ENCODE measurements around the gene DEGS2. TPM values are rescaled to one million over a fixed set of nuclear protein-coding genes. Genes with fewer than 3 reads are reported as not detected.

Gene DEGS2
- total and polyA plus RNA-seq, 2 experiments from 2014 or later: 1.3 to 2.7 TPM

DNA sequence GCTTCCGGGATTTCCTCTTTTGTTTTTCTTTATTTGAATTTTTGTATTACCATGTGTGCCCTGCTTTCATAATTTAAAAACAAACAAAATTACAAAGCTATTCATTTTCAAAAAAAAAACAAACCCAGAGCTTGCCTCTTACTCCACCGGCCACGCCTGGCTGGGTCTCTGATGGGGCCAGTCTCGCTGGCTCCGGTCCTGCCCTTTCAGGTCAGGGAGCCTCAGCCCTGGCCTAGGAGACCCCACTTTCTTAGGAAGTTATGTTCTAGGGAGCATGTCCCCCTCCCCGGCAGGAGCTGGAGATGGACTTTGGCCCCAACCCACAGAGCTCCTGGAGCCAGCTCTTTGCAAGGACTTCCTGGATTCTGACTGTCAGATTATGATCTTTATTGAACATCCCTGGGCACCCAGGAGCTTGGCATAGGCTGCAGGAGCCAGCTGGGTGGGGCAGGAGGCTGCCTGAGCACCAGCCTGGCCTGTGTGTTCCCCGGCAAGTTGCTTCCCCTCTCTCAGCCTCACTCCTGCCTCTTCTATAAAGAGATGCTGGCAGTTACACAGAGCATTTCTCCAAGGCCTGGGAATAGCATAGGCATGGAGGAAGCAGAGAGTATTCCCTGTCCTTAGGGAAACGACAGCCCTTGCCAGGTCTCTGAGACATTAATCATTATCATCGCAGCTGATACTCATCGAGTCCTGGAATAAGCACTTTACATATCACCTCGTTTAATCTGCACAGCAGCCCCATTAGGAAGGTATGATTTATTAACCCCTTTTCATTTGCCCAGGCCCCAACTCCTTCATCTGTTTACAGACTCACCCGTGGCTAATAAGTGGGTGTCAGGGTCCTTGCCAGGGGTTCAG lies 3.5 kb downstream of the DEGS2 start:
- H3K27me3 ChIP-seq: peaks cover 52% of the 10 kb centered on the region
- no peak for DNase-seq (ENCODE audit: low read depth in 1 of 2, low spot score in 1 of 2)
- TF ChIP-seq, protein P1, sequence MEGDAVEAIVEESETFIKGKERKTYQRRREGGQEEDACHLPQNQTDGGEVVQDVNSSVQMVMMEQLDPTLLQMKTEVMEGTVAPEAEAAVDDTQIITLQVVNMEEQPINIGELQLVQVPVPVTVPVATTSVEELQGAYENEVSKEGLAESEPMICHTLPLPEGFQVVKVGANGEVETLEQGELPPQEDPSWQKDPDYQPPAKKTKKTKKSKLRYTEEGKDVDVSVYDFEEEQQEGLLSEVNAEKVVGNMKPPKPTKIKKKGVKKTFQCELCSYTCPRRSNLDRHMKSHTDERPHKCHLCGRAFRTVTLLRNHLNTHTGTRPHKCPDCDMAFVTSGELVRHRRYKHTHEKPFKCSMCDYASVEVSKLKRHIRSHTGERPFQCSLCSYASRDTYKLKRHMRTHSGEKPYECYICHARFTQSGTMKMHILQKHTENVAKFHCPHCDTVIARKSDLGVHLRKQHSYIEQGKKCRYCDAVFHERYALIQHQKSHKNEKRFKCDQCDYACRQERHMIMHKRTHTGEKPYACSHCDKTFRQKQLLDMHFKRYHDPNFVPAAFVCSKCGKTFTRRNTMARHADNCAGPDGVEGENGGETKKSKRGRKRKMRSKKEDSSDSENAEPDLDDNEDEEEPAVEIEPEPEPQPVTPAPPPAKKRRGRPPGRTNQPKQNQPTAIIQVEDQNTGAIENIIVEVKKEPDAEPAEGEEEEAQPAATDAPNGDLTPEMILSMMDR (IDR thresholded peaks at IDR 0.05; ENCODE audit: low read depth, low read length): no peak

DNA sequence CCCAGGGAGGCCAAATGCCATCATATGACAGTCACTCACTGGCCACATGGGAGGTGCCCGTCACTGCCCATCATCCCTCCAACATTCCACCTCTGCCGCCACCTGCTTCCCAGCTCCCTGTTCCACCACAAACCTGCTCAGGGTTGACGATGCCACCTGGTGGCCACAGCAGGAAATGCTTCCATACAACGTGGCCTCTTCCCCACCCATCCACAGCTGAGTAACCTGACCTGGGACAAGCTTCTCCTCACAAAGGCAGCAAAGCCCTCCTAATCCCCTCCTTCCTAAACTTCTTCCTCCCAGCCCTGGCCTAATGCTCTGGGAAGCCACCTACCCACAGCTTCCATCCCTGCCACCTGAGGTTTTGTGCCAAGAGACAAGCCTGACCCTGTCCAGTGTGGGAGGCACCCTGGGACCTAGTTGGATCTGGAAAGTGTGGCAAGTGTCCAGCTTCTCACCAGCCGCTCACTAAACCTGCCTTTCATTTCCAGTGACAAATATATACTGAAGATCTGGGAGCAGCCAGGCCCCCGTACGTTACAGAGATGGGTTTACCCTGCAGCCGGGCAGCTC lies 4.3 kb downstream of the DEGS2 start:
- TF ChIP-seq, protein P1 (IDR thresholded peaks at IDR 0.05; ENCODE audit: low read depth, low read length): peak; percentile 57
- H3K36me3 ChIP-seq: no peaks in the 10 kb centered on the region
- H3K4me3 ChIP-seq: no peak overlapping the region
- H3K9me3 ChIP-seq (ENCODE audit: low read depth): no peaks in the 10 kb centered on the region
- peak; percentile 24 to 25 for DNase-seq (ENCODE audit: low read depth in 1 of 2, low spot score in 1 of 2)
- H3K27ac ChIP-seq: no peak overlapping the region
- peaks cover 43% of the 10 kb centered on the region for H3K27me3 ChIP-seq
- no peaks in the 10 kb centered on the region for H3K4me1 ChIP-seq (ENCODE audit: low read depth)

More for the DNA sequence above, 3.5 kb downstream of the DEGS2 start:
- Histone ChIP-seq H3K36me3 (no peaks in the 10 kb centered on the region), H3K4me1 (ENCODE audit: low read depth) (no peaks in the 10 kb centered on the region), H3K27ac (no peak overlapping the region), H3K4me3 (no peak overlapping the region), H3K9me3 (ENCODE audit: low read depth) (no peaks in the 10 kb centered on the region)

DNA sequence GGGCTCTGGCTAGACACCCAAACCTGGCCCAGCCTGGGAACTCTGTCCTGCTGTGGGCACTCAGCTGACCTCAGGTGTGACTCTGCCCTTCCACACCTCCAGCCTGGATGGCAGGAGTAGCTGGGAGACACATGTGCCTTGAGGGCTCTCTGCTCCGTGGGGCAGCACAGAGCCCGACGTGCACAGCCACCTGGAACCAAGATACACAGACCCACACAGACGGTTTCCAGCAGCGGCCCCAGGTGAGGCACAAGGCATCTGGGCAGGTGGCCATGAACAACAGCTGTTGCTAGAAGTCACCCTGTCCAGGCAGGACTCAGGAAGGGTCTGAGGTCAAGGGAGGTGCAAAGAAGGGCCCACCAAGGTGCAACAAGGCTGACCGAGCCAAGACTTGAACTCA lies 5.9 kb downstream of the DEGS2 start:
- H3K4me3 ChIP-seq: no peak overlapping the region
- peaks cover 28% of the 10 kb centered on the region for H3K27me3 ChIP-seq
- H3K36me3 ChIP-seq: no peaks in the 10 kb centered on the region
- TF ChIP-seq, protein P1 (IDR thresholded peaks at IDR 0.05; ENCODE audit: low read depth, low read length): no peak
- no peaks in the 10 kb centered on the region for H3K4me1 ChIP-seq (ENCODE audit: low read depth)
- H3K9me3 ChIP-seq (ENCODE audit: low read depth): no peaks in the 10 kb centered on the region
- no peak for DNase-seq (ENCODE audit: low read depth in 1 of 2, low spot score in 1 of 2)
- H3K27ac ChIP-seq: no peak overlapping the region

DNA sequence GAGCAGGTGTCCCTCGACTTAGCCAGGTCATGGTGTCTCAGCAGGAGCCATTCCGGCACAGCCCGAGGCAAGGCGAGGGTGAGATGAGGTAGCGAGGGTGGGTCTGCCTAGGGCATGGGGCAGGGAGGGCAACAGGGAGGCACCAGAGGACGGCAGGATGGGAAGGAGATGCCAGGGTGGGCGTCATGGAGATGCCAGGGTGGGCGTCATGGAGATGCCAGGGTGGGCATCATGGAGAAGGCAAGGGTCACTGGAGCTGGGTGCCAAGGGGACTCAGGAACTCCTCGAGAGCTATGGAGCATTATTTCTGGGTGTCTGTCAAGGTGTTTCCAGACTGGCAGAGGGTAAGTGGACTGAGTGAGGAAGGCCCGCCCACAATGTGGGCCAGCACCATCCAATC lies 7.4 kb downstream of the DEGS2 start:
- H3K27ac ChIP-seq: no peak overlapping the region
- no peaks in the 10 kb centered on the region for H3K36me3 ChIP-seq
- TF ChIP-seq, protein P1 (IDR thresholded peaks at IDR 0.05; ENCODE audit: low read depth, low read length): no peak
- no peaks in the 10 kb centered on the region for H3K4me1 ChIP-seq (ENCODE audit: low read depth)
- no peaks in the 10 kb centered on the region for H3K9me3 ChIP-seq (ENCODE audit: low read depth)
- no peak for DNase-seq (ENCODE audit: low read depth in 1 of 2, low spot score in 1 of 2)
- peaks cover 13% of the 10 kb centered on the region for H3K27me3 ChIP-seq
- no peak overlapping the region for H3K4me3 ChIP-seq

DNA sequence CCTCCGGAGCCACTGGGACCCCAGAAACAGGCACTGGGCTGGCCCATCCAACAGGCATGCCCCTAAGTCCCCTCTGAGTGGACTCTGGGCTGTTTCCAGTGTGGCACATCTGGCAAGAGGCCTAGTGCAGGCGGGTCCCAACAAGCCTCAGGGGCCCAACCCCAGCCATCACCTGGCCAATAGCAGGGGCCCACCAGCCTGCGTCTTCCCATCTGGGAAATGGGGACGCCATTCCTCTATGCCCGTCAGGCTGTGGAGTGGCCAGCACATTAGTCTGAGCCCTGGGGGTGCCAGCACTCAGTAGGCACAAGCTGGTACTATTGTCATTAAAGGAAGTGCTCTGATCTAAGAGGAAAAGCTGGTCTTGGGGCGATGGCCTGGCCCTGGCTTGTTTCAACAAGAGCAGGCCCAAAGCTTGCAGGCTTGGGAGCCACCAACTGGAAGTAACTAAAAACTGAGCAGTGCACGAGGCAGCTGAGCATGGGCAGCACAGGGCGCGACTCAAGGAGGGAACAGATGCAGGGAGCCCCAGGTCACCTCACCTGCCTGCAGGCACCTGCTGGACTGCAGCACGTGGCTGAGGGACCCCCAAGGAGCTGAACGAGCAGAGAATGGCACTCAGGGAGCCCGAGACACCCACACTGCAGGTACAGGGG lies 8.4 kb downstream of the DEGS2 start:
- H3K4me1 ChIP-seq (ENCODE audit: low read depth): no peaks in the 10 kb centered on the region
- no peak for DNase-seq (ENCODE audit: low read depth in 1 of 2, low spot score in 1 of 2)
- H3K27me3 ChIP-seq: peaks cover 3% of the 10 kb centered on the region
- H3K9me3 ChIP-seq (ENCODE audit: low read depth): no peaks in the 10 kb centered on the region
- TF ChIP-seq, protein P1 (IDR thresholded peaks at IDR 0.05; ENCODE audit: low read depth, low read length): no peak
- no peaks in the 10 kb centered on the region for H3K36me3 ChIP-seq
- no peak overlapping the region for H3K27ac ChIP-seq
- no peak overlapping the region for H3K4me3 ChIP-seq

All from cardiac muscle cell (in vitro differentiated cells and primary cell).